NCI-H510A treated with DMSO at 0.1 percent for 48 hours (cell line): ENCODE data around the gene PTPN4.

Source experiments
- DNase-seq: peaks from one replicate; lab custom pipeline; 2025; lab: John Stamatoyannopoulos, UW

PTPN4 gene

GRCh38 chr2:119857742-119858141 is 98.0 kb downstream of the PTPN4 start:
- DNase-seq: no peak

DNA sequence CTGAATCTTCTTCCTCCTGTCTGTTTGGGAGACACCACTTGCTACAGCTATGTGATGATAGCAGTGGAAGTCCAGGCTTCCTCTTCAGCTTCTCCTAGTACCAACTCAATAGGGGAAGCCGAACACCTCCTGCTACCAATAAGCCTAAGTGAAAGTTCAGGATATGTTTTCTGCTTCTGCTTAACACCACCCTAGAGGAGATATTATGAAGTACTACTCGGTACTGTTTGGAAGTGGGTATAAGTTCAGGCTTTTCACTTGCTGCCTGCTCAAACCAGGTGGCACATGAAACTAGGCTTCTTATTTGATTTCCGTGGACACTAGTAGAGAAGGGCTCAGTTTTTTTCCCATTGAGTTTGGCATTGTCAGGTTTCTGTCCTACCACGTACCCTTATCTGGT is 99.8 kb downstream of the PTPN4 start:
- no peak for DNase-seq

- DNase-seq: no peak
Observed at GRCh38 chr2:119860924-119861323, 101.2 kb downstream of the PTPN4 start.

- DNase-seq: no peak
Observed at GRCh38 chr2:119862127-119862889, 102.6 kb downstream of the PTPN4 start.

DNA sequence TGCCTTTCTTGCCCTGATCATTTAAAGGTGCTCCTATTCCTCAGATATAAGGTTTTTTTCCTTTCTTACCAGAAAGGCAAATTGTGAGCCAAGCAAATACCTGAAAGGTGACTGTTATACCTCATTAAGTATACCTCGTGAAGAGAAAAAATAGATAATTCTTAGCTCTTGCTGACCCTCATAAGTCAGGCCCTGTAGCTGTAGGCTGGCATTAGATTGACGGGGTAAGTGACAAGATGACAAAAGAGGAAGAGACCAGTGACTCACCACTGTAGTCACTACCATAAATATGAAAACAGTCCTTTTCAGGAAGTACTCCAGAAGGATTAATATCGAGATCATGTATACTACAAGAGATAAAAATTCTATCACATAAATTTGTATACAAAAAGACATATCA is 104.6 kb downstream of the PTPN4 start:
- DNase-seq: no peak

DNA sequence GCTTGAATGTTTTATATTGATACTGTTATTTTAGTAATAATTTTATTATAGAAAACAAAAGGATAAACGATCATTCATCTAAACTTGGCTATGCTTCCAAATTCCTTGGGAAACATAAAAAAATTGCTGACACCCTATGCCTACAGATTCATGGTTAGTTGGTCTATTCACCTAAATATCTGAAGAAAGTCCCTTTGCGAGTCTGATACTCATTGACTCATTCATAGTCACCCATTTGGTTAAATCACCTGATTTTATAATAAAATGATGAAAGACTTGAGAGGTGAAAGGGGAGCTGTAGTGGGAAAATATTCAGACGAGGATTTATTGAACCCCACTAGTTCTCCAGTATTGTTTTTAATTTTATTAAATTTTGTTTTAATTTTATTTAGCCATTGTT is 112.0 kb downstream of the PTPN4 start:
- no peak for DNase-seq

DNA sequence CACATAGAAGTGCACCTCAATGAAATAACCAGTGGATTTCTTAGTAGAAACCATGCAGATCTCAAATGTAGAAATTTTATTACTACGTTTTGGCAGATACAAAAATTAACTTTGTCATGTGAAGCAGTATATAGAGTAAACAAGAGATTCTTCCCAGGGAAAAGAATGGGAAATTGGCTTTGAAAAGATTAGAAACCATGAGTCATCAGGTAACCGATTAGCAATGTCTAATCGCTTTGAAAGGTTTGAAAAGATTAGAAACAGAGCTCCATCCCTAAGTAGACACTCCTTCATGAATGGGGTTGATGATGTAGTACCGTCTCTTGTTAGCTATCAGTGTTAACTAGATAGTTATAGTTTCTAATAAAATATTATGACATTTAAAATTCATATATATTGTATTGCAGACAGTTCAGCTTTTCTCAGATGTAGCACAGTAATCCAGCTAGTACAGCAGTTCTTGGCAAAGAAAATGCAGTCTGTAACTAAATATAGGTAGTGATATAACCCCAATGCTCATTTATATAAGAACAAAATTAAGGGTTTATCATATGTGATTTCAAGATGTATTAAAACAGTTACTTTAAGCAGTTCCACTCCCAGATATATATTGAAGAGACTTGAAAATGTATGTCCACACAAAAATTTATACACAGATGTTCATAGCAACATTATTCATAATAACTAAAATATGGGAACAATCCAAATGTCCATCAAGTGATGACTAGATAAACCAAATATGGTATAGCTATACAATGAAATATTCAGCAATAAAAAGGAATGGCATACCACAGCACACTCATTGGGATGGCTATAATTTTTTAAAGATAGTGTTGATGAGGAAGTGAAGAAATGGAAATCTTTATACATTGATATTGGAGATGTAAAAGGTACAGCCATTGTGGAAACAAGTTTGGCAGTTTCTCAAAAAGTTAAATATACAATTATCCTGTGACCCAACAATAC is 113.9 kb downstream of the PTPN4 start:
- no peak for DNase-seq

- no peak for DNase-seq
Observed at GRCh38 chr2:119879502-119879901, 119.8 kb downstream of the PTPN4 start.

- no peak for DNase-seq
Observed at GRCh38 chr2:119888680-119889079, 129.0 kb downstream of the PTPN4 start.

DNA sequence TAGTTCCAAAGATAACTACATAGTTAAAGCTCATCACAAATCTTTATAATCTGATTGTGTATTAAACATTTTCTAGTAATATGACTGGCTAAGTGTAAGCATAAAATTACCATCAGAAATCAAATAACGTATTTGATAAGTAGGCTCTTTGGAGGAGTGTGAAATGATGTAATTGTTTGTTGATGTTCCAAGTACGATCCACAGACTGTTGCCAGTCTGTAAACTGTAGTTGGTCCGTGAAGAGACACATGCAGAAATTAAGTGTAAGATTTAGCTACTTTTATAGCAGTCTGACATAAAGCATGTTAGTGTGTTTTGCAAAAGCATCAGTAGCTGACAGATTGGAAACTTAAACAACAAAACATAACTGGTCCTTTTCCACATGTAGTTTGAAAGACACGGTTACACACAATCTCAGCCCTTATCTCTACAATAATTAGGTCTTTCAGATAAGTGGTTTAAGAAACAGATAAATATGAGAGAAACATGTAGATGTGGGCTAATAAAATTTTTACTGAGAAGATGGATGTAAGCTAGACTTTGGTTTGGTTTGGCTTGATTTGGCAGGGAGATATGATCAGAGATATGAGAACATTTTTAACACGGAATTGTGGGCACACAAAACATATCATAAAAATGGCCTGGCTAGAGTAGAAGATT is 138.1 kb downstream of the PTPN4 start:
- no peak for DNase-seq

- no peak for DNase-seq
Observed at GRCh38 chr2:119901013-119901412, 141.3 kb downstream of the PTPN4 start.

GRCh38 chr2:119910566-119910965 is 150.8 kb downstream of the PTPN4 start:
- DNase-seq: no peak

DNA sequence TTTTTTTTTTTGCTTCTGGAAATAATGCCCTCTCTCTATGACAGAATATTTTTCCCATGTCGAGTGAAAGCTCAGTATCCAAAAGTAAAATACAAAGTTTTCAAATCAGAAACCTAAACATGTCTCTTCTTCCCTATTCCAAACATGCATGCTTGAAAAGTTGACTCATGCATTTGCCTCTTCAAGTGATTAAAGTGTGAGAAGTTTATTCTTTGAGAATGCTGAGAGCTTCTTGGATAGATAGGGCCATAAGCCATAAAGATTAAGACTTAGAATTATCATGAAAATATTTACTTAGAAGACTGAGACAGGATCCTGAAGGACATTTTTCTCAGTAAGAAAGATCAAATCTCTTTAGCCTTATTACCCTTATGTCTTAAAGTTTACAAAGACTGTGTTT is 154.5 kb downstream of the PTPN4 start:
- no peak for DNase-seq

DNA sequence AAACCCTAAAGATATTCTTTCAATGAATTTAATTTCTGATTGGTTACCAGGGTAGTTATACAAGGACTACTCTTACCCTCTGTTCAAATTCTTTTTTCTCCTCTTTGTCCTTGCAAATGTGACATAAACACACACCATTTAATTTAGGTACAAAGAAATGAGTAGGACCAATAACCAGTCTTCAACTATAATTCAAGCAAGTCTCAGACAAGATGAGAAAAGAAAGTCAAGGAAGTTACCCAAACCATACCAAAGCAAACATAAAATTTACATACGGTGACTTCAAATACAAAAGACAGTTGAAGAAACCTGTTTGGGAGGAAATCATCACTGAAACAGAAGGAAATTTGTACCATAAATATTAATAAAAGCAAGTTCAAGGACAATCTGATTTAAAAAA is 162.1 kb downstream of the PTPN4 start:
- no peak for DNase-seq

DNA sequence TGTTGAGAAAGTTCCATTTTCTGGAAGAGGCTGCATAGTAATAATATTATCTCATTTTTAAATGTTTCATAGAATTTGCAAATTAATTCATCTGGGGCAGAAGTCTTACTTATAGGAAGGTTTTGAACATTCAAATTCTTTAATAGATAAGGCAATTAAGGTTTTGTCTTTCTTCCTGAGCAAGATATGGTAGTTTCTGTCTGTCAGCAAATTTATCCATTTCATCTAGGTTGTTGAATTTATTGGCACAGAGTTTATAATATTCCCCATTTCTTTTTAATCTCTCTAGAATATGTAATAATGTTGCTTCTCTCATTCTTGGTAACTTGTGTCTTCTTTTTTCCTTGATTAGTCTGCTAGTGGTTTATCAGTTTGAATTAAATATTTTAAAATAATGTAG is 163.0 kb downstream of the PTPN4 start:
- DNase-seq: no peak

GRCh38 chr2:119929537-119929936 is 169.8 kb downstream of the PTPN4 start:
- DNase-seq: no peak

DNA sequence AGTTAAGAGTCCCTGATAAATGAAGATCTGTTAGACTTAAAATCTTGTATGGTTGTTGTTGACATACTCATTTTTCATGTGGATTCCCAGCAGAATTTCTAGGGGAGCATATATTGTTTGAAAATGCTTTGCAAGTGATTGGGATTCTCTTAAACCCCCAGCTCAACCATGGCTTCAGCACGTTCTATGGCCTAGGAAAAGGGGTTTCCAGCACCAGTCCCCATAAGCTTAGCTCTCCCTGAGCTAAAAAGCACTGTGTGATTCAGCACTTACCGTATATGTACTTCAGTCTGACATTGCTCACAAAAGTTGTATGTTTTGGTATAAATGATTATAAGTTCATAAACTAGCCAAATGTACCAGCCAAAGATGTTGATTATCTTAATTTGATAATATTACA is 173.1 kb downstream of the PTPN4 start:
- DNase-seq: no peak

GRCh38 chr2:119934319-119934718 is 174.6 kb downstream of the PTPN4 start:
- no peak for DNase-seq

DNA sequence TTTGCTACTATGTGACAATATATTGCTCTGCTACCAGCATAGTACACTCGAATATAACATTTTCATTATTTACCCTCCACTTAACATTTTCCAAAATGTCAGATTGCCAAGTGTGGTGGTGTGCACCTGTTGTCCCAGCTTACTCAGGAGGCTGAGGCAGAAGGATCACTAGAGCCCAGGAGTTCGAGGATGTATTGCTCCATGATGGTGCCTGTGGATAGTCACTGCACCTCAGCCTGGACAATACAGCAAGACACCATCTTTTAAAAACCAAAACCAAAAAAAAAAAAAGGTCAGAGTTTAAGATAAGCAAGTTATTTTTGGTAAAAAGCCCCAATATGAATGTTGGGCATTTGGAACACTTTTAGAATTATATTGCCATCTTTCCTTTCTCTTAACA is 178.0 kb downstream of the PTPN4 start:
- no peak for DNase-seq

DNA sequence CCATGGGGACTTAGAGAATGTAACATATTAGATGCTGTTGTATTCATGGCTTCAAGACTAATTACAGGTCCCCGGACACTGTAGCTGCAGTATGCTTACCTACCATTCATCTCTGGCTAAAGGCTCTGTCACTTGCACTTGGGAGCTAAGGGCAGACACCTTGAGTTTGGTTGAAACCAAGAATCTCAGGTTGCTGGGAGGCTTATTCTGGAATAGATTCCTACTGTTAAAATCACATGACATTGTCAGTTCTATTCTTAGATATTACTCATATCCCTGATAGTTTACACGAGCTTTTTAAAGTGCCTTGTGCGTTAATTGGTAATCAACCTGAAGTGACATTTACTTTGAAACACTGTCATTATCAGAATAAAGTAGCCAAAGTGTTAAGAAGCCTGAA is 180.2 kb downstream of the PTPN4 start:
- DNase-seq: no peak

DNA sequence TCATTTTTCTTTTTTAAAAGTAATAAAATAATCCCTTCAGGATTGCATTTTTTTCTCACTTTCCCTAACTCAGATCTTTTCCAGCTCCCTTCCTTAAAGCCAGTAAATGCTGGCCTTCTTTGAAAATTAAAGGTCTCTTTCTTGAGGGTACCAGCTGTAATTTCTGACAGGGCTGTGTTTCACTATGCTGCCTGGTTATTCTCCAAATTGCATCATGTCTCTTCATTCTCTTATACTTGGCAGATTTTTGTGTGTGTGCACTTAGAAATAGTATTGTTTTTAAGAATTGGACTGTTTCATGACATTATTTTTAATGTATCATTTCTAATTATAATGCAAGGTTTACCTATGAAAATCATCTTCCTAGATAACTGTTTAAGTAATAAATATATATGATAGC is 181.1 kb downstream of the PTPN4 start:
- no peak for DNase-seq

DNA sequence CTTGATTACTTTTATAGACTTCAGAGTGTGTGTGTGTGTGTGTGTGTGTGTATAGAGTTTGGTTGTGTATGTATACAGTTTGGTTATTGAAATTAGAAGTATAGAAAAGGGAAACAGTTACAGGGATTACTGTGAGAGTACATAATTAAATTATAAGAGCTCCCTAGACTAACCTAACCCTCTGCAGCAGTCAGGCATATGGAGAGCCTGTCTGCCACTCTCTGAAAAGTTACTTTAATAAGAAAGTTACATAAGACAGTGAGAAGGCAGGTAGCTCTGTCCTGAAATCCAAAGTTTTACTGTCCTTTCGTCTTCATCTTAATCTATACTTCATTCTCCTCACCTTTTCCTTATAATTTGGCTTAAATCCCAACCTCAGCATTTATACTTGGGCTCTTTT is 181.7 kb downstream of the PTPN4 start:
- no peak for DNase-seq
